Ovary (tissue), 9 donors: ENCODE results near the gene LGALS3BP. TPM values are rescaled to one million over a fixed set of nuclear protein-coding genes. Genes with fewer than 3 reads are reported as not detected.

Experiments
- DNase-seq, 5 donors: peaks; one replicate each; pipeline ENCODE4 v3.0.0-alpha.2; 2019 to 2020
- H3K27ac ChIP-seq, 2 donors: fragments of 200-600 bp; one replicate each; pipeline versions ENCODE4 v1.5.1 to v1.8.0; 2019 to 2022
- H3K27me3 ChIP-seq: fragments of 200-600 bp; one replicate; pipeline ENCODE4 v1.8.0; 2022
- H3K36me3 ChIP-seq: fragments of 200-600 bp; sonication (generic); one replicate; pipeline ENCODE4 v1.5.1; 2019
- H3K4me1 ChIP-seq: one replicate; pipeline ENCODE4 v1.8.1; 2013; ENCODE audit warnings: mild to moderate bottlenecking, moderate library complexity; ENCODE audit not compliant: insufficient read depth
- H3K4me3 ChIP-seq: fragments of 200-600 bp; sonication (generic); one replicate; pipeline ENCODE4 v1.5.1; 2017
- H3K9me3 ChIP-seq, 2 donors: fragments of 200-600 bp in 1 of 2; sonication (generic) in 1 of 2; one replicate each; pipeline versions ENCODE4 v1.5.1 to v1.8.1; 2013 to 2019; ENCODE audit warnings: mild to moderate bottlenecking in 1 of 2, moderate library complexity in 1 of 2
- CTCF ChIP-seq, 3 donors: fragments of 450-650 bp in 2 of 3; fragments of 200-600 bp in 1 of 3; IDR thresholded peaks; one replicate each; pipeline versions ENCODE4 v1.5.1 to v1.8.0; 2016 to 2022; ENCODE audit warnings: antibody characterized with exemption in 3 of 3, mild to moderate bottlenecking in 1 of 3
- EP300 ChIP-seq: sonication (generic); formaldehyde crosslinking; IDR thresholded peaks from one replicate; pipeline ENCODE4 v1.6.1; 2017; ENCODE audit warnings: antibody characterized with exemption
- POLR2A ChIP-seq: fragments of 450-650 bp; IDR thresholded peaks from one replicate; pipeline ENCODE4 v1.6.1; 2017; ENCODE audit warnings: antibody characterized with exemption, mild to moderate bottlenecking, moderate library complexity
- WGBS, 3 donors: extraction: QIAGEN DNeasy Blood & Tissue Kit in 1 of 3; methylation state at CpG; one replicate each; pipeline versions ENCODE4 v1.1.5 to v1.1.7; 2013 to 2017; 5-methylcytosine and 5-hydroxymethylcytosine counted together
- intact Hi-C, 4 donors: fragments of 100-400 bp; cut with DNase I; formaldehyde crosslinking; loops; one replicate each; pipeline versions ENCODE4 v1.11.0 to v1.15.1; 2022 to 2023
- polyA plus RNA-seq, 2 donors: library from polyadenylated mRNA; stranded (reverse); fragments of 200-250 nt in 1 of 2; fragments of 350-450 nt in 1 of 2; fragmentation: Illumina TruSeq in 1 of 2; extraction: RNeasy Lipid Tissue Mini Kit (QIAGEN cat#74804) in 1 of 2; gene quantifications; one replicate each; pipeline ENCODE4 v1.2.3, GENCODE V29; 2013 to 2014
- total RNA-seq, 7 donors: library from RNA; depleted of rRNA in 2 of 7; stranded (reverse); fragments of >200 nt in 2 of 7; fragmentation: NEBNext Ultra II Directional in 3 of 7; extraction: Animal tissue kit (Norgen Biotek cat#: 25700) in 3 of 7; gene quantifications; one replicate each; pipeline versions ENCODE4 v1.1.0 to v1.2.4, GENCODE V29; 2016 to 2023
- donor health status: DM: no; HTN: no; CAD: no; lungs with moderate emphysema.
- donor health status: DM: no; HTN: no; CAD: no.
- donor health status: Bipolar disorder and iron deficiency.
- donor health status: DM: yes; HTN: yes; CAD: no.
- donor health status: DM: no; HTN: no; CAD: no.
- donor health status: DM: yes; HTN: yes; CAD: no.

The LGALS3BP gene
- total and polyA plus RNA-seq, 9 donors, result 191 to 584 (median 250) TPM

GRCh38 chr17:78960928-78961327, 18.8 kb downstream of the LGALS3BP start:
- intact Hi-C loops, result no loop called here
- WGBS, 3 donors, result 60 to 73% (median 68%) methylated on average over 5 of the region's 5 CpGs
- Histone ChIP-seq H3K27me3 (no peaks in the 10 kb centered on the region), H3K4me1 (peaks cover 2% of the 10 kb centered on the region), H3K27ac (no peak overlapping the region), H3K9me3 (no peaks in the 10 kb centered on the region), H3K4me3 (no peak overlapping the region), H3K36me3 (no peaks in the 10 kb centered on the region)
- TF ChIP-seq CTCF (IDR thresholded peaks at IDR 0.05), result no peak
- no peak for TF ChIP-seq POLR2A
- no peak for TF ChIP-seq EP300
- no peak for DNase-seq

GRCh38 chr17:78959803-78960202, 19.9 kb downstream of the LGALS3BP start:
- H3K27me3 ChIP-seq, result no peaks in the 10 kb centered on the region
- no peak overlapping the region for H3K27ac ChIP-seq
- 95 to 98% (median 96%) methylated on average over 12 of the region's 12 CpGs for WGBS, 3 donors
- no peak for TF ChIP-seq EP300
- no peak for TF ChIP-seq POLR2A
- no peak for TF ChIP-seq CTCF (IDR thresholded peaks at IDR 0.05)
- H3K4me3 ChIP-seq, result no peak overlapping the region
- no peaks in the 10 kb centered on the region for H3K36me3 ChIP-seq
- H3K9me3 ChIP-seq, result no peaks in the 10 kb centered on the region
- no peaks in the 10 kb centered on the region for H3K4me1 ChIP-seq
- DNase-seq, result no peak
- intact Hi-C loops, result no loop called here

- Histone ChIP-seq H3K27ac (no peak overlapping the region), H3K27me3 (no peaks in the 10 kb centered on the region), H3K36me3 (no peaks in the 10 kb centered on the region), H3K4me3 (no peak overlapping the region), H3K4me1 (peaks cover 5% of the 10 kb centered on the region), H3K9me3 (no peaks in the 10 kb centered on the region)
- intact Hi-C loops, result no loop called here
- WGBS, 3 donors, result 53 to 68% (median 60%) methylated on average over 7 of the region's 7 CpGs
- peak in 1 of 5 donors; percentile 29 for DNase-seq
- TF ChIP-seq EP300, result no peak
- no peak for TF ChIP-seq POLR2A
- no peak for TF ChIP-seq CTCF (IDR thresholded peaks at IDR 0.05)
Measured at GRCh38 chr17:78958641-78959127, 21.0 kb downstream of the LGALS3BP start.

- H3K9me3 ChIP-seq, result no peaks in the 10 kb centered on the region
- H3K4me1 ChIP-seq, result peaks cover 14% of the 10 kb centered on the region
- no peaks in the 10 kb centered on the region for H3K36me3 ChIP-seq
- intact Hi-C loops, result no loop called here
- no peaks in the 10 kb centered on the region for H3K27me3 ChIP-seq
- DNase-seq, result peak in 1 of 5 donors; percentile 25
- TF ChIP-seq POLR2A (no peak), CTCF (IDR thresholded peaks at IDR 0.05) (no peak), EP300 (no peak)
- H3K27ac ChIP-seq, result no peak overlapping the region
- no peak overlapping the region for H3K4me3 ChIP-seq
- 49 to 57% (median 50%) methylated on average over 12 of the region's 12 CpGs for WGBS, 3 donors
Measured at GRCh38 chr17:78957128-78957527, 22.6 kb downstream of the LGALS3BP start.
